ENCODE results near the gene VRTN.
A peak's percentile ranks its signal among the peaks of the same experiment; 100 is the strongest.
"Not testable (repeated sequence)": the region's sequence is repeated elsewhere in the genome, so short reads cannot be mapped to it uniquely, and the experiment has no call there.

VRTN gene

GRCh38 chr14:74349757-74350156 is 1.5 kb downstream of the VRTN start:
- no peak for DNase-seq

DNA sequence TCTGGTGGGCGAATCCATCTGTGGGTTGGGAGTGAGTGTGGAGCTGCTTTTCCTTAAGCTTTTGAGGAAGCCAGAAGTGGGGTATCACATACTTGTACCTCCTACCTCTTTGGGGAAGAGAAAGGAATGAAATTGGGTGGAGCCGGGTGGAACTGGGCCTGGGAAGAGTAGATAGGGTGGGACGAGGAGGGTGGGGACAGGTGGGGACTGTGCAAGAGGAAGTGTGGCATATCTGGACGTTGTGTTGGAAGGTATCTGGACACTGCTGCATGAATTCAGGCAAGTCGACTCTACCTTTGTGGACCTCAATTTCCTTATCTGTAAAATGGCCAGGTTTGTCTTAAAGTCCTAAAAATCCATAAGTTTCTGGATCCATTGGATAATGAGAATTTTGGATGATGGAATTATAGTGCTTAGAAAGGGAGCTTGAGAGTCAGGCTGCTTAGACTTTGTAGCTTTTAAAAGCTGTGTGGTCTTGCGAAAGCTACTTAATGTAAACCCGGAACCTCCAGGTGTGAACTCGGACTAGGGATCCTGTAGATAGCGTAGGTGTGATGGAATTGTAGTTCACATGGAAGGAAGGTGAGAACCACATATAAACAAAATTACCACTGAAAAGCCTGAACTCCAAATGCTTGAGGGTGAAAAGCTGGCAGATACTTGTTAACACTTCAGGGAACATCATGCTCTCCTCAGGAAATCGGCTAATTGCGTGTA is 2.1 kb downstream of the VRTN start:
- DNase-seq = no peak

- DNase-seq = no peak
Observed at GRCh38 chr14:74350928-74351323, 2.7 kb downstream of the VRTN start.

GRCh38 chr14:74356892-74357575 is 8.8 kb downstream of the VRTN start:
- DNase-seq = no peak

- no peak for DNase-seq
Observed at GRCh38 chr14:74357585-74357984, 9.3 kb downstream of the VRTN start.

- no peak for DNase-seq
Observed at GRCh38 chr14:74358176-74358829, 10.0 kb downstream of the VRTN start.

- no peak for DNase-seq
Observed at GRCh38 chr14:74360163-74360562, 11.9 kb downstream of the VRTN start.

- peak; percentile 73 for DNase-seq
Observed at GRCh38 chr14:74362361-74362915, 14.2 kb downstream of the VRTN start.

DNA sequence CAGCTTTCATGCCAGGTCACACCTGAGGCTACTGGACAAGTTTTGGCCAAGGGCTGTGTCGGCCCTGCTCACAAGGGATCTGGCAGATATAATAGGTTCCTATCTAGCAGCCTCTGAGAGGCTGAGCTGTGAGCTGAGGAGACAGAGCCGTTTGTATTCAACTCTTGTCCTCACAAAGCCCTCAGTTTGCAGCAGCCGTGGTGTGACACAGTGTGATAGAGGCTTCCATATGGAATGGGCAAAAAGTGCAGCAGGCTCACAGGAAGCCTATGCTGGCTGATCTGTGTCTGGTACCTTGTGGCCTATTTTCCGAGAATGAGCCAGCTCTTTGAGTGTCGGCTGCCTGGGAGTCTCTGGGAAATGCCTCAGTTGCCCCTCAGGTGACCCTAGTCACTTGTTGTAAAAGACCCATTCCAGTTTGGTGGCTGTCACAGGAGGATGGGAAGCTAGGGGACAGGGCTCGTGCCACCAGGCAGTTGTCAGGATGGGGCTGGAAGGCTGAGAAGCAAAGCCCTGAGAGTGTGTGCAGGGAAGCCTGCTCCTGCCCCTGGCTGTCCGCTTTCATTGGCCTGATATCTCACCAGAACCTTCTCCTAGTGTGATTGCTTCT is 16.1 kb downstream of the VRTN start:
- no peak for DNase-seq

DNA sequence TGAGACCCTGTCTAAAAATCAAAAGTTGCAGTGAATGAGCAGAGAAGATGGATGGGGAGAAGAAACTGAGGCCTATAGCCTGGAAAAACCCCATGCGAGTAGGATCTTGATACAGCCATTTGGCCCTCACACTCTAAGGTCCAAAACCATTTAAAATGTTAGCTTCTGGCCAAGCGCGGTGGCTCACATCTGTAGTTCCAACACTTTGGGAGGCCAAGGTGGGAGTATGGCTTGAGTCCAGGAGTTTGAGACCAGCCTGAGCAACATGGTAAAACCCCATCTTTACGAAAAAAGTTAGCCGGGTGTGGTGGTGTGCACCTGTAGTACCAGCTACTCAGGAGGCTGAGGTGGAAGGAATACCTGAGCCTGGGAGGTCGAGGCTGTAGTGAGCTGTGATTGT is 19.8 kb downstream of the VRTN start:
- no peak for DNase-seq

DNA sequence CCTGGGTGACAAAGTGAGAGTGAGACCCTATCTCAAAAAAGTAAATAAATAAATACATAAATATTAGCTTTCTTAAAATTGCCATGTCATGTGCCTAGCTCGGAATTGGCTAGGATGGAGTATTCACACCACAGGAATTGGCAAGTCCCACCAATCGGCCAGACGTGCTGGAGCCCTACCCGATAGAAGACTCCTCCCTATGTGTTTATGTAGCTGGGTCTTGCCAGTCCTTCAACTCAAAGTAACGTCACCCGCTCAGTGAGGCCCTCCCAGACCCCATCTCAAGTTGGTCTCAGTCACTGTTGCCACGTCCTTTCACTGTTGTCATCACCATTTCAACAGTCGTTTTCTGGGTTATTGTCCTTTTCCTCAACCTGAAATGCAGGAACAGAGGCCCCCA is 20.2 kb downstream of the VRTN start:
- no peak for DNase-seq

DNA sequence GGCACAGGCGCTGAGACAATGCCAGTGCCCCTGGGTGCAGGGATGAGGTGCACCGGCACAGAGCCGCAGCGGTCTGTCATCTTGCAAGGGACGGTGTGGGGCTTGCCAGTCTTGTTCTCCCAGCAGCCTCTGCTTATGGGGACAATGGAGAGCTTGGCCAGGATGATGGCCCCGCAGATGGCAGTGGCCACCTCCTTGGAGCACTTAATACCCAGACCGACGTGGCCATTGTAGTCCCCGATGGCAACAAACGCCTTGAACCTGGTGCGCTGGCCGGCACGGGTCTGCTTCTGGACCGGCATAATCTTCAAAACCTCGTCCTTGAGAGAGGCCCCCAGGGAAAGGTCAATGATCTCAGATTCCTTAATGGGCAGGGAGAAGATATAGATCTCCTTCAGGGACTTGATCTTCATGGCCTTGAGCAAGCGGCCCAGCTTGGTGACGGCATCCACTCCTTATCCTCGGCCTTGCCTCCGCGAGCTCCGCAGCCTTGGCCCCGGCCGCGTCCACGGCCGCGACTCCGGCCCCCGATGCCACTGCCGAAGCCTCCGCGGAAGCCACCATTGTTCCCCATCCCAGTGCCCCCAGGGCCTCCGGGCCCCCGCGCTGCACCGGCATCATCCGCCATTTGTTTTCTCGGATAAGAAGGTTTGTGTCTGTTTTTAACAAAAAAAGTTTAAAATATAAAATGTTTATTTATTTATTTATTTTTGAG is 29.9 kb downstream of the VRTN start:
- DNase-seq = no peak

- DNase-seq = no peak
Observed at GRCh38 chr14:74380172-74380571, 31.9 kb downstream of the VRTN start.

DNA sequence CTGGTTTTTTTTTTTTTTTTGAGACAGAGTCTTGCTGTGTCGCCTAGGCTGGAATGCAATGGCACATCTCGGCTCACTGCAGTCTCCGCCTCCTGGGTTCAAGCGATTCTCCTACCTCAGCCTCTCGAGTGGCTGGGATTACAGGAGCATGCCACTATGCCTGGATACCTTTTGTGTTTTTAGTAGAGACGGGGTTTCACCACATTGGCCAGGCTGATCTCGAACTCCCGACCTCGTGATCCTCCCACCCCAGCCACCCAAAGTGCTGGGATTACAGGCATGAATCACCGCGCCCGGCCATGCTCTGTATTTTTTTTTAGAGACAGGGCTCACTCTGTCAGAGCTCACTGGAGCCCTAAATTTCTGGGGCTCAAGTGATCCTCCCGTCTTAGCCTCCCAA is 32.6 kb downstream of the VRTN start:
- DNase-seq = no peak

DNA sequence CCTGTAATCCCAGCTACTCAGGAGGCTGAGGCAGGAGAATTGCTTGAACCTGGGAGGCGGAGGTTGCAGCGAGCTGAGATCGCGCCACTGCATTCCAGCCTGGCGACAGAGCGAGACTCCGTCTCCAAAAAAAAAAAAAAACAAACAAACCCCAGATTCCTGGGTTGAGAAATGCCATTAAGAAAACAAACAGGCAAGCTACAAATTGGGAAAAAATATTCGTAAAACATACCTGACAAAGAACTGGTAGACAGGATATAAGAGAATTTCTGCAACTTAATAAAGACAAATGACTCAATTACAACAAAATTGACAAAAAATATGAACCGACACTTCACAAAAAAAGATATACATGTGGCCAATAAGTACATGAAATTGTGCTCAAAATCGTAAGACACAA is 33.3 kb downstream of the VRTN start:
- not testable (repeated sequence) for DNase-seq

- DNase-seq = no peak
Observed at GRCh38 chr14:74382231-74382630, 34.0 kb downstream of the VRTN start.

GRCh38 chr14:74389980-74390379 is 41.7 kb downstream of the VRTN start:
- DNase-seq = no peak

DNA sequence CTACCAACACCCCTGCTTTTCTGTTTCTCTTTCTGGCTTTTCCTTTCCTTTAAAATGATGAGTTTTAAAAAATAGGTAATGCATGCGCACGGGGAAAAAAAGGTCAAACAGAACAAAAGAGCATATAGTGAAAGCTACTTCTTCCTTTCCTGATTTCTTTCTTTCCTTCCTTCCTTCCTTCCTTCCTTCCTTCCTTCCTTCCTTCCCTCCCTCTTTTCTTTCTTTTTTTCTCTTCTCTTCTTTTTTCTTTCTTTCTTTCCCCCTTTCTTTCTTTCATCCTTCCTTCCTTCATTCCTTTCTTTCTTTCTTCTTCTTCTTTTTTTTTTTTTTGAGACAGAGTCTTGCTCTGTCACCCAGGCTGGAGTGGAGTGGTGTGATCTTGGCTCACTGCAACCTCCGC is 42.2 kb downstream of the VRTN start:
- not testable (repeated sequence) for DNase-seq

GRCh38 chr14:74391479-74391878 is 43.2 kb downstream of the VRTN start:
- no peak for DNase-seq

- no peak for DNase-seq
Observed at GRCh38 chr14:74392616-74393570, 44.6 kb downstream of the VRTN start.

- DNase-seq = no peak
Observed at GRCh38 chr14:74394549-74394948, 46.3 kb downstream of the VRTN start.

DNA sequence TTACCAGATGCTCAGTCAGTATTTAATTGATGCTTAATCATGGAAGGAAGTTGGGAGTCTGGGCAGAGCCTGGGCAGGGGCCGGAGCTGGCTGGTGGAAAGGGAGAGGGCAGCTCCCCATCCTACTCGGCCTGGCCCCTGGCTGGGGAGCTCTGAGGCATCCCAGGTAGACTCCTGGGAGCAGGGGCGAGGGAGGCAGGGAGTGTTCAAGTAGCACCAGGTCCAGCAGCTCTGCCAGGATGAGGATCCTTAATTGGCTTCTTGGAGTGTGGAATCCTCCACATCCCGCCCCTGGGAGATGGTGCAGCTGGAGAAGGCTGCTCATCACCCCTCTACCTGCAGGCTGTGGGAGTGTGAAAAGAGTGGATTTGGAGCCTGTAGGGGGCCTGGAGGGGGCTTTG is 46.8 kb downstream of the VRTN start:
- DNase-seq = no peak

All from NCI-H2227 treated with DMSO at 0.1 percent for 48 hours (cell line).